H1 (cell line): Measurements from ENCODE around the gene FAM193A.

Experiments used
- BACH1 ChIP-seq: IDR thresholded peaks from 2 replicates; pipeline ENCODE4 v1.6.1; 2012; ENCODE audit warnings: low read length, improper control_type of control experiment
- EZH2 ChIP-seq: fragments of 200-600 bp; sonication (generic); IDR thresholded peaks from 2 replicates; pipeline ENCODE4 v1.7.1; 2012; ENCODE audit warnings: low read depth, mild to moderate bottlenecking, moderate library complexity, low read length, inconsistent platforms; ENCODE audit not compliant: severe bottlenecking
- POLR2A ChIP-seq, 2 experiments: IDR thresholded peaks; 1 replicate in 1 of 2; 2 replicates in 1 of 2; pipeline ENCODE4 v1.6.1; 2011; ENCODE audit warnings: low read depth in 2 of 2, low read length in 2 of 2, mild to moderate bottlenecking in 2 of 2; ENCODE audit errors: control extremely low read depth in 1 of 2
- RAD21 ChIP-seq, 2 experiments: IDR thresholded peaks in 1 of 2; conservative IDR thresholded peaks in 1 of 2; 2 replicates each; pipeline ENCODE4 v1.6.1; 2011; ENCODE audit warnings: low read depth in 2 of 2, low read length in 2 of 2, improper control_type of control experiment in 1 of 2, inconsistent platforms in 1 of 2, mild to moderate bottlenecking in 1 of 2, moderate library complexity in 1 of 2
- TF ChIP-seq, protein P1 (sequence below), 3 experiments: IDR thresholded peaks; 1 replicate in 2 of 3; 2 replicates in 1 of 3; pipeline versions ENCODE4 v1.5.1 to v1.6.1; 2011; ENCODE audit warnings: low read length in 3 of 3, mild to moderate bottlenecking in 3 of 3, inconsistent platforms in 2 of 3, low read depth in 1 of 3, moderate library complexity in 1 of 3; ENCODE audit not compliant: insufficient read depth in 1 of 3; ENCODE audit errors: control extremely low read depth in 1 of 3
- TF ChIP-seq, protein P2 (sequence below): IDR thresholded peaks from 2 replicates; pipeline ENCODE4 v1.6.1; 2012; ENCODE audit warnings: inconsistent platforms

DNA sequence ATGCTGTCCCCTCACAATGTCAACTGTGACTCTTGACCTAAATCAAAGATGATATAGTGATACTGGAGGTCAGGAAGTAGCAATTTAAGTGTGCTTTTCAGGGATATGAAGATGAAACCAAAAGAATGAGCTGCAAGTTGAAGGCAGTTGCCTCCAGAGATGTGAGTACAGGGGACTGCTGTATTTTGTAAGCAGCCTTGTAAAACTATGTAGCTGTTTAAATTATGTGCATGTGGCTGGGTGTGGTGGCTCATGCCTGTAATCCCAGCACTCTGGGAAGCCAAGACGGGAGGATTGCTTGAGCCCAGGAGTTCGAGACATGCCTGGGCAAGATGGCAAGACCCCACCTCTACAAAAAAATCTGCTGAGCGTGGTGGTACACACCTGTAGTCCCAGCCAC lies 234.8 kb downstream of the FAM193A start:
- TF ChIP-seq POLR2A (IDR thresholded peaks at IDR 0.05; ENCODE audit: control extremely low read depth in 1 of 2, low read depth in 2 of 2, low read length in 2 of 2), result no peak
- TF ChIP-seq, protein P1, sequence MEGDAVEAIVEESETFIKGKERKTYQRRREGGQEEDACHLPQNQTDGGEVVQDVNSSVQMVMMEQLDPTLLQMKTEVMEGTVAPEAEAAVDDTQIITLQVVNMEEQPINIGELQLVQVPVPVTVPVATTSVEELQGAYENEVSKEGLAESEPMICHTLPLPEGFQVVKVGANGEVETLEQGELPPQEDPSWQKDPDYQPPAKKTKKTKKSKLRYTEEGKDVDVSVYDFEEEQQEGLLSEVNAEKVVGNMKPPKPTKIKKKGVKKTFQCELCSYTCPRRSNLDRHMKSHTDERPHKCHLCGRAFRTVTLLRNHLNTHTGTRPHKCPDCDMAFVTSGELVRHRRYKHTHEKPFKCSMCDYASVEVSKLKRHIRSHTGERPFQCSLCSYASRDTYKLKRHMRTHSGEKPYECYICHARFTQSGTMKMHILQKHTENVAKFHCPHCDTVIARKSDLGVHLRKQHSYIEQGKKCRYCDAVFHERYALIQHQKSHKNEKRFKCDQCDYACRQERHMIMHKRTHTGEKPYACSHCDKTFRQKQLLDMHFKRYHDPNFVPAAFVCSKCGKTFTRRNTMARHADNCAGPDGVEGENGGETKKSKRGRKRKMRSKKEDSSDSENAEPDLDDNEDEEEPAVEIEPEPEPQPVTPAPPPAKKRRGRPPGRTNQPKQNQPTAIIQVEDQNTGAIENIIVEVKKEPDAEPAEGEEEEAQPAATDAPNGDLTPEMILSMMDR (IDR thresholded peaks at IDR 0.05; ENCODE audit: control extremely low read depth in 1 of 3, insufficient read depth in 1 of 3, low read depth in 1 of 3, low read length in 3 of 3), result no peak
- TF ChIP-seq EZH2, result no peak
- TF ChIP-seq, protein P2, sequence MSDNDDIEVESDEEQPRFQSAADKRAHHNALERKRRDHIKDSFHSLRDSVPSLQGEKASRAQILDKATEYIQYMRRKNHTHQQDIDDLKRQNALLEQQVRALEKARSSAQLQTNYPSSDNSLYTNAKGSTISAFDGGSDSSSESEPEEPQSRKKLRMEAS, result no peak
- TF ChIP-seq BACH1, result no peak
- TF ChIP-seq RAD21 (IDR thresholded peaks at IDR 0.05 in 1 of 2, conservative IDR thresholded peaks at IDR 0.05 in 1 of 2; ENCODE audit: low read depth in 2 of 2, low read length in 2 of 2), result no peak
